HEK293T (cell line): ENCODE data around the gene PDE2A.

ENCODE experiments used
- CTCF ChIA-PET: fragments of 350-600 bp; formaldehyde crosslinking; extraction: SDS; loops from one replicate; lab custom pipeline; 2021; ENCODE audit warnings: antibody characterized with exemption, inconsistent platforms; lab: Yijun Ruan, JAX
- POLR2A ChIA-PET: fragments of 350-600 bp; formaldehyde crosslinking; extraction: SDS; loops from one replicate; lab custom pipeline; 2020; ENCODE audit warnings: antibody characterized with exemption, inconsistent platforms; lab: Yijun Ruan, JAX
- DNase-seq: peaks from one replicate; pipeline ENCODE4 v3.0.0; 2012; ENCODE audit warnings: mixed read lengths; ENCODE audit errors: extremely low spot score
- ARNT ChIP-seq: fragments of 450-650 bp; IDR thresholded peaks from 2 replicates; pipeline ENCODE4 v1.6.1; 2017; ENCODE audit warnings: mild to moderate bottlenecking
- BHLHE40 ChIP-seq: fragments of 450-650 bp; IDR thresholded peaks from 2 replicates; pipeline ENCODE4 v1.6.1; 2016; ENCODE audit warnings: mild to moderate bottlenecking, moderate library complexity, borderline replicate concordance
- CTBP1 ChIP-seq: fragments of 450-650 bp; IDR thresholded peaks from 2 replicates; pipeline ENCODE4 v1.6.1; 2016; ENCODE audit warnings: borderline replicate concordance
- ELF4 ChIP-seq: fragments of 450-650 bp; IDR thresholded peaks from 2 replicates; pipeline ENCODE4 v1.6.1; 2017; ENCODE audit warnings: antibody characterized with exemption
- FOXA1 ChIP-seq: fragments of 450-650 bp; IDR thresholded peaks from 2 replicates; pipeline ENCODE4 v1.6.1; 2016; ENCODE audit warnings: mild to moderate bottlenecking
- FOXK2 ChIP-seq: fragments of 450-650 bp; IDR thresholded peaks from 2 replicates; pipeline ENCODE4 v1.6.1; 2016; ENCODE audit warnings: mild to moderate bottlenecking
- FOXM1 ChIP-seq: fragments of 450-650 bp; IDR thresholded peaks from 2 replicates; pipeline ENCODE4 v1.6.1; 2017; ENCODE audit warnings: mild to moderate bottlenecking, borderline replicate concordance
- HDGF ChIP-seq: fragments of 450-650 bp; IDR thresholded peaks from 2 replicates; pipeline ENCODE4 v1.6.1; 2017; ENCODE audit warnings: antibody characterized with exemption, borderline replicate concordance
- L3MBTL2 ChIP-seq: fragments of 450-650 bp; conservative IDR thresholded peaks from 2 replicates; pipeline ENCODE4 v1.6.1; 2016; ENCODE audit warnings: mild to moderate bottlenecking
- LEF1 ChIP-seq: fragments of 450-650 bp; IDR thresholded peaks from 2 replicates; pipeline ENCODE4 v1.6.1; 2017; ENCODE audit warnings: mild to moderate bottlenecking, borderline replicate concordance
- NFRKB ChIP-seq: fragments of 450-650 bp; IDR thresholded peaks from 2 replicates; pipeline ENCODE4 v1.6.1; 2016; ENCODE audit warnings: mild to moderate bottlenecking, moderate library complexity
- PKNOX1 ChIP-seq: fragments of 450-650 bp; IDR thresholded peaks from 2 replicates; pipeline ENCODE4 v1.6.1; 2016
- SP1 ChIP-seq: fragments of 450-650 bp; IDR thresholded peaks from 2 replicates; pipeline ENCODE4 v1.6.1; 2017
- SUZ12 ChIP-seq: fragments of 450-650 bp; IDR thresholded peaks from 2 replicates; pipeline ENCODE4 v1.6.1; 2016; ENCODE audit warnings: mild to moderate bottlenecking
- TARDBP ChIP-seq: fragments of 450-650 bp; IDR thresholded peaks from 2 replicates; pipeline ENCODE4 v1.6.1; 2016
- ZNF384 ChIP-seq: fragments of 450-650 bp; IDR thresholded peaks from 2 replicates; pipeline ENCODE4 v1.6.1; 2016

The PDE2A gene

GRCh38 chr11:72673943-72674828 is at the start of gene PDE2A:
TSS of gene PDE2A (minus strand) at chr11:72674422. CDS start at chr11:72674207, 215 bp downstream.
- DNase-seq: no peak
- POLR2A ChIA-PET: no interaction called here
- CTCF ChIA-PET: interaction anchor here (0.9 to 1.1 kb wide), 2 partner anchors 10 to 203 kb away, joined by 4 read pairs; no protein-coding TSS in a partner anchor
- TF ChIP-seq ELF4 (no peak), ARNT (no peak), NFRKB (no peak), TARDBP (no peak), FOXA1 (no peak), PKNOX1 (no peak), BHLHE40 (no peak), HDGF (no peak), ZNF384 (no peak), L3MBTL2 (no peak), LEF1 (no peak), FOXK2 (no peak), SP1 (no peak), SUZ12 (no peak), FOXM1 (no peak)

- ChIA-PET POLR2A (interaction anchor here (1.5 kb wide), 1 partner anchor 67 kb away, joined by 3 read pairs; no protein-coding TSS in a partner anchor), CTCF (interaction anchor here (1.6 kb wide), 1 partner anchor 69 kb away, joined by 5 read pairs; no protein-coding TSS in a partner anchor)
- no peak for TF ChIP-seq ELF4
- TF ChIP-seq FOXM1: no peak
- no peak for TF ChIP-seq ZNF384
- no peak for TF ChIP-seq FOXA1
- TF ChIP-seq HDGF: no peak
- TF ChIP-seq BHLHE40: no peak
- no peak for TF ChIP-seq FOXK2
- no peak for TF ChIP-seq ARNT
- TF ChIP-seq L3MBTL2: no peak
- TF ChIP-seq PKNOX1: no peak
- no peak for TF ChIP-seq SUZ12
- no peak for TF ChIP-seq NFRKB
- no peak for TF ChIP-seq CTBP1
- DNase-seq: no peak
Measured at GRCh38 chr11:72723508-72723907, 49.3 kb upstream of the PDE2A start.

GRCh38 chr11:72722050-72722748 is 48.0 kb upstream of the PDE2A start:
- TF ChIP-seq PKNOX1 (peak; percentile 85), ZNF384 (no peak), NFRKB (no peak), L3MBTL2 (no peak), FOXA1 (no peak), ELF4 (no peak), FOXK2 (no peak), FOXM1 (no peak), ARNT (no peak), CTBP1 (no peak), HDGF (peak; percentile 80; the same call in 1 of the 2 replicates), TARDBP (no peak)
- POLR2A ChIA-PET: interaction anchor here (1.1 to 1.6 kb wide), 4 partner anchors 68 to 102 kb away, joined by 3 to 6 read pairs (median 5); partner anchors contain the start of gene STARD10
- CTCF ChIA-PET: no interaction called here
- peak; percentile 94 for DNase-seq

- peak; percentile 32 for DNase-seq
- TF ChIP-seq SP1 (no peak), ELF4 (no peak), CTBP1 (no peak), ARNT (no peak), FOXK2 (no peak), HDGF (no peak), BHLHE40 (no peak), NFRKB (no peak), FOXA1 (no peak), TARDBP (no peak), SUZ12 (no peak), PKNOX1 (no peak), LEF1 (no peak), L3MBTL2 (no peak), ZNF384 (no peak), FOXM1 (no peak)
- POLR2A ChIA-PET: interaction anchor here (1.6 kb wide), 1 partner anchor 73 kb away, joined by 6 read pairs; the partner anchor contains the start of gene STARD10
- CTCF ChIA-PET: no interaction called here
Measured at GRCh38 chr11:72721689-72722049, 47.4 kb upstream of the PDE2A start.
